ENCODE data around the gene NKTR. TPM values are rescaled to one million over a fixed set of nuclear protein-coding genes. Genes with fewer than 3 reads are reported as not detected.

Gene NKTR
- polyA plus RNA-seq, 3 donors: 2.6 to 78.5 (median 5.8) TPM

DNA sequence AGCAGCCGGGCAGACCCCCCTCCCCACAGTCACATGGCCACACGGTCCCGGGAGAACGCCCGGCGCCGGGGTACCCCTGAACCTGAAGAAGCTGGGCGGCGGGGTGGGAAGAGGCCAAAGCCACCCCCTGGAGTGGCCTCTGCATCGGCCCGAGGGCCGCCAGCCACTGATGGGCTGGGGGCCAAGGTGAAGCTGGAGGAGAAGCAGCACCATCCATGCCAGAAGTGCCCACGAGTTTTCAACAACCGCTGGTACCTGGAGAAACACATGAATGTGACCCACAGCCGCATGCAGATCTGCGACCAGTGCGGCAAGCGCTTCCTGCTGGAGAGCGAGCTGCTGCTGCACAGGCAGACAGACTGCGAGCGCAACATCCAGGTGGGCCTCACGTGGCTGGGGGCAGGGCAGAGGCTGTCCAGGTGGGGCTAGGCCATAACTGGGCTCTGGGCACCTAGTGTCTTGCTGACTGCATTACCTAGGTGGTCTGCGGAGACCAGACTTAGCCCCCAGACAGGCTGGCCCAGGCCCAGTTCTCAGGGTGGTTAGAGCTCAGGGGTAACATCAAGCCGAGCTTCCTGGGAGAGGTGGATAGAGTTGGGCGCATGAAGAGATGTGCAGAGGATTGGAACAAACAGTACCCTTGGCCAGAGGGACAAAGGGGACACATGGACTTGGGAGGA, 59.1 kb downstream of the NKTR start:
- intact Hi-C loops (cut with micrococcal nuclease): loop anchor here in 1 of 2 donors (10.0 kb wide), 1 partner anchor 75 kb away; the partner anchor contains the start of gene SEC22C
- Histone ChIP-seq H3K36me3 (replicated peaks in 1 of 2; ENCODE audit: control insufficient read depth in 1 of 2, insufficient read depth in 2 of 2, low read length in 2 of 2) (peaks cover 8 to 36% of the 10 kb centered on the region in 2 donors), H3K4me2 (replicated peaks; ENCODE audit: extremely low read depth, low read length, poor library complexity, severe bottlenecking) (peak overlapping the region; percentile 36), H2AFZ (ENCODE audit: insufficient read depth, low read depth, low read length, poor library complexity, severe bottlenecking) (no peak overlapping the region), H3K27me3 (ENCODE audit: control insufficient read depth in 2 of 2, insufficient read depth in 2 of 2, low read length in 2 of 2) (no peaks in the 10 kb centered on the region), H4K20me1 (ENCODE audit: insufficient read depth, low read length) (peaks cover 33% of the 10 kb centered on the region), H3K27ac (ENCODE audit: low read depth in 1 of 2, low read length in 2 of 2) (peak overlapping the region in 1 of 2 donors; percentile 31), H3K9me3 (replicated peaks in 1 of 2; ENCODE audit: control insufficient read depth in 1 of 2, insufficient read depth in 1 of 2, low read length in 2 of 2) (no peaks in the 10 kb centered on the region), H3K4me1 (ENCODE audit: control insufficient read depth in 1 of 2, insufficient read depth in 2 of 2, low read length in 2 of 2) (peaks cover 23 to 42% of the 10 kb centered on the region in 2 donors), H3K79me2 (ENCODE audit: insufficient read depth, low read length) (peaks cover 25% of the 10 kb centered on the region), H3K4me3 (replicated peaks in 1 of 3; ENCODE audit: low read depth in 2 of 3, low read length in 3 of 3) (no peak overlapping the region), H3K9ac (ENCODE audit: insufficient read depth, low read length, poor library complexity, severe bottlenecking) (no peak overlapping the region)
- 96% methylated on average over 16 of the region's 25 CpGs for WGBS (ENCODE audit: insufficient coverage)
- TF ChIP-seq, protein P1, sequence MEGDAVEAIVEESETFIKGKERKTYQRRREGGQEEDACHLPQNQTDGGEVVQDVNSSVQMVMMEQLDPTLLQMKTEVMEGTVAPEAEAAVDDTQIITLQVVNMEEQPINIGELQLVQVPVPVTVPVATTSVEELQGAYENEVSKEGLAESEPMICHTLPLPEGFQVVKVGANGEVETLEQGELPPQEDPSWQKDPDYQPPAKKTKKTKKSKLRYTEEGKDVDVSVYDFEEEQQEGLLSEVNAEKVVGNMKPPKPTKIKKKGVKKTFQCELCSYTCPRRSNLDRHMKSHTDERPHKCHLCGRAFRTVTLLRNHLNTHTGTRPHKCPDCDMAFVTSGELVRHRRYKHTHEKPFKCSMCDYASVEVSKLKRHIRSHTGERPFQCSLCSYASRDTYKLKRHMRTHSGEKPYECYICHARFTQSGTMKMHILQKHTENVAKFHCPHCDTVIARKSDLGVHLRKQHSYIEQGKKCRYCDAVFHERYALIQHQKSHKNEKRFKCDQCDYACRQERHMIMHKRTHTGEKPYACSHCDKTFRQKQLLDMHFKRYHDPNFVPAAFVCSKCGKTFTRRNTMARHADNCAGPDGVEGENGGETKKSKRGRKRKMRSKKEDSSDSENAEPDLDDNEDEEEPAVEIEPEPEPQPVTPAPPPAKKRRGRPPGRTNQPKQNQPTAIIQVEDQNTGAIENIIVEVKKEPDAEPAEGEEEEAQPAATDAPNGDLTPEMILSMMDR (IDR thresholded peaks at IDR 0.05): no peak
- Mint-ChIP-seq H3K27ac (peak overlapping the region in 3 of 7 donors; percentile 38 to 65 (median 61)), H3K9me3 (peaks cover 0 to 3% (median 0%) of the 10 kb centered on the region in 7 donors), H3K4me1 (peaks cover 39% of the 10 kb centered on the region), H3K36me3 (peaks cover 22 to 49% of the 10 kb centered on the region in 2 donors), H3K27me3 (ENCODE audit: low read depth in 3 of 3) (peaks cover 0 to 3% (median 1%) of the 10 kb centered on the region in 3 donors), H3K4me3 (no peak overlapping the region)
- no peak for DNase-seq

DNA sequence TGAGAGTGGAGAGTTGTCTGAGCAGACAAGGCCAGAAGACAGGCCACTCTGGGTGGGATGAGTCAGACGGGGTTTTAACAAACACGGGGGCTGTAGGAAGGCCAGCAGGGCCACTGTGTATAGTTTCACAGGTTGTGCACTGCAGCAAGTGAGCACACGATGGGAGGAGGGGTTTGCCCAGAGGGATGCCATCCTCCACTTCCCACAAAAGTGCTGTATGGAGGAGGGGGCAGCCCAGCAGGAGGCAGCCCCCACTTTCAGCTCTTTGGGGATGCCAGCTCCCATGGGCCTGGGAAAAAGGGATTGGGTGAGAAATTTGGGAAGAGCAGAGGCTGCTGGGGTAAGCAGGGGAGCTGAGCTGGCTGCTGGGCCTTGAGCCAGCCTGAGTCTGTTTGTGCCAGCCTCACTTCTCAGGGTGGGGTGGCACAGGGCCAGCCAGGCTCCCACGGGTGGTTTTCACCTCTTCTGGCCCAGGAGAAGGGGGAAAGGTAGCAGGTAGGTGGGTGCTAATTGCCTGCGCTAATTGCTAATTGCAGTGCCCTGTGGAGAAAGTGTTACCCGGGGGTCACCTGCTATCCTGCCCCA, 59.7 kb downstream of the NKTR start:
- H3K27me3 Mint-ChIP-seq (ENCODE audit: low read depth in 3 of 3): peaks cover 0 to 3% (median 1%) of the 10 kb centered on the region in 3 donors
- no peak overlapping the region for H3K4me3 Mint-ChIP-seq
- Histone ChIP-seq H3K9me3 (replicated peaks in 1 of 2; ENCODE audit: control insufficient read depth in 1 of 2, insufficient read depth in 1 of 2, low read length in 2 of 2) (no peaks in the 10 kb centered on the region), H2AFZ (ENCODE audit: insufficient read depth, low read depth, low read length, poor library complexity, severe bottlenecking) (no peak overlapping the region), H3K79me2 (ENCODE audit: insufficient read depth, low read length) (peaks cover 19% of the 10 kb centered on the region), H3K4me2 (replicated peaks; ENCODE audit: extremely low read depth, low read length, poor library complexity, severe bottlenecking) (no peak overlapping the region), H4K20me1 (ENCODE audit: insufficient read depth, low read length) (peaks cover 31% of the 10 kb centered on the region), H3K36me3 (replicated peaks in 1 of 2; ENCODE audit: control insufficient read depth in 1 of 2, insufficient read depth in 2 of 2, low read length in 2 of 2) (peaks cover 8 to 36% of the 10 kb centered on the region in 2 donors), H3K4me1 (ENCODE audit: control insufficient read depth in 1 of 2, insufficient read depth in 2 of 2, low read length in 2 of 2) (peaks cover 18 to 35% of the 10 kb centered on the region in 2 donors), H3K4me3 (replicated peaks in 1 of 3; ENCODE audit: low read depth in 2 of 3, low read length in 3 of 3) (no peak overlapping the region), H3K9ac (ENCODE audit: insufficient read depth, low read length, poor library complexity, severe bottlenecking) (no peak overlapping the region), H3K27ac (ENCODE audit: low read depth in 1 of 2, low read length in 2 of 2) (peak overlapping the region in 1 of 2 donors; percentile 31), H3K27me3 (ENCODE audit: control insufficient read depth in 2 of 2, insufficient read depth in 2 of 2, low read length in 2 of 2) (no peaks in the 10 kb centered on the region)
- intact Hi-C loops (cut with micrococcal nuclease): no loop called here
- H3K4me1 Mint-ChIP-seq: peaks cover 36% of the 10 kb centered on the region
- H3K9me3 Mint-ChIP-seq: peaks cover 0 to 3% (median 0%) of the 10 kb centered on the region in 7 donors
- WGBS (ENCODE audit: insufficient coverage): 80% methylated on average over 3 of the region's 6 CpGs
- peaks cover 22 to 49% of the 10 kb centered on the region in 2 donors for H3K36me3 Mint-ChIP-seq
- H3K27ac Mint-ChIP-seq: peak overlapping the region in 4 of 7 donors; percentile 38 to 65 (median 62)
- DNase-seq: no peak
- TF ChIP-seq, protein P1 (IDR thresholded peaks at IDR 0.05): no peak
